Astrocyte (in vitro differentiated cells and primary cell): ENCODE data around the gene TOMM70.

Experiments
- CTCF ChIP-seq: IDR thresholded peaks from 2 replicates; pipeline ENCODE4 v1.5.1; 2011; ENCODE audit warnings: low read depth, mild to moderate bottlenecking, inconsistent platforms, low read length, moderate library complexity; ENCODE audit not compliant: insufficient read depth
- EZH2 ChIP-seq: IDR thresholded peaks from 2 replicates; pipeline ENCODE4 v1.6.1; 2012; ENCODE audit warnings: mild to moderate bottlenecking, low read length, inconsistent platforms; ENCODE audit not compliant: insufficient read depth

GRCh38 chr3:100412912-100413590, 12.2 kb upstream of the TOMM70 start:
- no peak for TF ChIP-seq CTCF
- no peak for TF ChIP-seq EZH2
